A375 (cell line): ENCODE data around the gene PSTPIP2. TPM values are rescaled to one million over a fixed set of nuclear protein-coding genes. Genes with fewer than 3 reads are reported as not detected.

Experiments used
- small RNA-seq: library from RNA; depleted of rRNA; stranded (forward); fragments of <200 nt; gene quantifications from one replicate; pipeline ENCODE3, GENCODE V24; 2014
- total RNA-seq: library from RNA; depleted of rRNA; stranded (reverse); fragments of >200 nt; shearing (Covaris generic); gene quantifications from 2 replicates; pipeline ENCODE4 v1.2.3, GENCODE V29; 2014; rRNA removed

PSTPIP2 gene, protein sequence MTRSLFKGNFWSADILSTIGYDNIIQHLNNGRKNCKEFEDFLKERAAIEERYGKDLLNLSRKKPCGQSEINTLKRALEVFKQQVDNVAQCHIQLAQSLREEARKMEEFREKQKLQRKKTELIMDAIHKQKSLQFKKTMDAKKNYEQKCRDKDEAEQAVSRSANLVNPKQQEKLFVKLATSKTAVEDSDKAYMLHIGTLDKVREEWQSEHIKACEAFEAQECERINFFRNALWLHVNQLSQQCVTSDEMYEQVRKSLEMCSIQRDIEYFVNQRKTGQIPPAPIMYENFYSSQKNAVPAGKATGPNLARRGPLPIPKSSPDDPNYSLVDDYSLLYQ
- not detected in 2 replicates for total RNA-seq

DNA sequence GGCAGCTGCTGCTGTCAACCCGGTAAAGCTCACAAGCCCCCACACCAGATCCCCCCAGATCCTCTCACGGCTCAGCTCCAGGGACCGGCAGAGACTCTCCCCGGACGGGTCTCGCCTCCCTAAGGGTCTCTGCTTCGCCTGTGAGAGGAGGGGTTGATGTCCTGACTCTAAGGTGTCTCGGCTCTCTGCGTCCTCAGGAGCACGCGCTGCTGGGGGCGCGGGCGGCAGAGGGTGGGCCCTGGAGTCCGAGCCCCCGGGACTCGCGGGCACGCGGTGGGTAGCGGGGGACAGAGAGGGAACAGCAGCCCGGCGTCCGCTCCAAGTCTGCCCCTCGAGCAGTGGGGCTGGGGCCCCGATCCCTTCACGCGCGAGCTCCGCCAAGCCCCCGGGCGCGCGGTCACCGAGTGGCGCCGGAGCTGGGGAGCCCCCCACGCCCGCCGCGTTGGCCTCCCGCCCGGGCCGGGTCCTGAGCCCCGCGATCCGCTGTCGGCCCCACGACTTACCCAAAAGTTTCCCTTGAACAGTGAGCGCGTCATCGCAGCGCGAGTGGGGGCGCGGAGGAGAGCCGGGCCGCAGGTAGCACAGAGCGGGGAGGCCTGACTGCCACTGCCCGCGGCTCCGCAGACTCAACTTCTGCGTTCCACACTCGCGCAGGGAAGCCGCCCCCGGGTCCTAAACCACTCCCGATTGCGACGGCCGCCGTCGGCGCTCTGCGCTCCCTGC is at the start of gene PSTPIP2:
PSTPIP2 (minus strand) TSS at position 608 of the 723 bp plus-strand sequence; CDS start at position 536, 72 bp downstream.

DNA sequence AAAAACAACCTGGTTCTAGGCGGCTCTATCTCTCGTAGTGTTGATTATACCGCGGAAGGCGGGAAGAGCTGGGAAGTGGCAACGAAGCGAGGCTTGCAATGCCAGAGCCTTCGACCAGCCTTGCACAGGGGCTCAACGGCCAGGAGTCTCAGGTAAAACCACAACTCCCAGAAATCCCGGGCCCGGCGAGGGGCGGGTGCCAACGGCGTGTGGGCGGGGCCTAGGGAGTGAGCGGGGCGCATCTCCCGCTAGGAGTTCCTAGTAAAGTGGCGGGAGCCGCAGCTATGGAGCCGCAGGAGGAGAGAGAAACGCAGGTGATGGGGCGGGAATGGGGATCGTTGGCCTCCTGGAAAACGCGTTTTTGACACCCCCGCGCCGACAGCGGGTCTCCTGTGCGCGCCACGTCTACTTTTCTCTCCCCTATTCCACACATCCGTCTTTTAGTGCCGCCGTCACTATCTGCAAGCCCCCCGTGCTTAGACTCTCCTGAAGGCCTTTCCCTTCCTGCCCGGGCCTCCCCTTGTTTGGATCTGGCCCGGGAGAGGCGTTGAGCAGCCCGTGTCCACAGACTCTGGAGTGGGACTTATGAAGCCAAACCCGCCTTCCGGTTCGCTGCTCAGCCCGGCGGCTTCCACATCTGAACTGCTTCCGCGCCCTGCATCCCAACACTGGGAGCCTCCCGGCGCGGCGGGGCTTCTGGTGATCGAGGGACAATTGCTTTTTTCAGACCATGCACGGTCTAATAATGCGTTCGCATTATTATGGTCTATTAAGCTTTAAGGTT is 32.3 kb upstream of the PSTPIP2 start, which contains the start of gene HAUS1:
HAUS1 (plus strand) TSS at position 258 of the 784 bp plus-strand sequence; CDS start at position 285, 27 bp downstream.

DNA sequence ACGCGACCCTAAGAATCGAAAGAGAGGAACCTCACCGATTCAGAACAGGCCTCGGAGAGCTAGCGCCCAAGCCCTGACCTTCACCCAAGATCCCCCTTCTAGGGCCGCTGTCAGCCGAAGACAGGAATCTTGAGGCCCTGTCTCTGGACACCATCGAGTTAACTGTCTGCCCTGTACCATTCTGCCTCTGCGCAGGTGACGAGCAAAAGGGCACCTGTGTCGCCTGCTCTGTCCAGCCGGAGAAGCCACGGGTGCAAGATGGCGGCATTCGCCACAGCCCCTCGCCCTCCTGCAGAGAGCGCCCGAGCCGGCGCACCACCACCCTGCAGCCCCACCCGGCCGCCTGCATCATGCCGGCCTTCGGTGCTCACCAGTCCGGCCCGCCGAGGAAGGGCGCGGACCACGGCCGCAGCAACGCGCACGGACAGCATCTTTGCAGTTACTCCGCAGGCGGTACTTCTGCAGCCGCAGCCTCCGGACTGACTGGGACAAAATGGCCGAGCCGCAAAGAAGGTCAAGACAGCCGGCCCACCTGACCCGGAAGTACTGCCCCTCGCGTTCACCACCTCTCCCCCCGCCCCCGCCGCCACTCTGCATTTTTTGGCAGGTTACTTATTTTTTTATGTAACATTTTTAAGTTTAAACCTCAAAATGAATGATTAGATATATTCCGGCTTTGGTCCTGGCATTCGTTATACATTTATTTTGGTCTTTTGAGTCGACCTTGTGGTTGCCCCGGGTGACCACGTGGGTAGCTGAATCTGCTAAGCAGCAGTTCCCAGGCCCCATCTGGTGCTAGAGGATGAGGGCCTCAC is 25.9 kb upstream of the PSTPIP2 start, which contains the start of gene ATP5F1A:
ATP5F1A (minus strand) TSS at position 496 of the 815 bp plus-strand sequence; CDS start at position 431, 65 bp downstream.

DNA sequence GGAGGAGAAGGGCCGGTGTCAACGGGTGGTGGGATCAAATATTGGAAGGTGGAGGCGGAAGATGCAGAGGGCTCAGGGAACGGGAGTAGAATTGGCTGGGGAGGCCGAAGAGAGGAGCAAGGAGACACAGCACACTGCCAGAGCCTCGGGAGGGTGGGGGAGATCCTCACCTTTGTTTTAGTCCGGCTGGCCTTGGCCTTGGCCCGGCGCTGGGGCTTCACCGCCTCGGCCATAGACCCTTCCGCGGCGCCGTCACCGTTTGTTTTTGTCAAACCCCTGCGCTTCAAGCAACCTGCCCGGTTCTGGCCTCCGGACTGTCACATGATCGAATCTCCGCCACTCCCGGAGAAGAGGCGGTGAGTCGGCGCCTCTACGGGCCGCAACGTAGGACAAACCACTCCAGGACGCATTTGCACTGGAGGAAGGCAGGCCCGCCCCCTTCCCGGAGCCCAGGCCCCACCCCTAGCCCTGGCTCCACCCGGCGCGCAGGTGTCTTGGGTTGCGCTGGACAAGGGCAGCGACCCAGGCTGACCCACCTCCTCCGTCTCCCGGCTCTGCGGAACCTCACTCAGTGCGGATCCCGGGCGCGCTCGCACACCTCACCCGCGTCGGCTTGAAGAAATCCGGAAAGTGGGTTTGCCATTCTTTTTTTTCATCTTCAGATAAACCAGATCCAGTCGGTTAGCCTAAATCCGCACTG is 104.9 kb downstream of the PSTPIP2 start, which contains the start of gene EPG5:
EPG5 (minus strand) TSS at position 323 of the 700 bp plus-strand sequence; CDS start at position 233, 90 bp downstream.

Small RNAs within 50 kb of the gene (small RNA-seq; reads per million reads assigned to genes)
- gene RN7SKP26 (not detected), gene RNU6-1278P (not detected), gene RNY4P37 (not detected)

Other genes with a start within 250 kb of the PSTPIP2 start
- 0.29 and 0.34 TPM in 2 replicates for gene SIGLEC15, start 246.6 kb downstream of the PSTPIP2 start, total RNA-seq
- 4.2 and 7.0 TPM in 2 replicates for gene EPG5, start 104.9 kb downstream of the PSTPIP2 start, total RNA-seq
- 290 and 314 TPM in 2 replicates for gene ATP5F1A, start 26.0 kb upstream of the PSTPIP2 start, total RNA-seq
- gene HAUS1, start 32.1 kb upstream of the PSTPIP2 start, total RNA-seq: 27.7 and 36.4 TPM in 2 replicates